ENCODE measurements around the gene TRO. TPM values are rescaled to one million over a fixed set of nuclear protein-coding genes. Genes with fewer than 3 reads are reported as not detected.

TRO gene
- total RNA-seq, 1 experiment from 2014 or later = not detected

DNA sequence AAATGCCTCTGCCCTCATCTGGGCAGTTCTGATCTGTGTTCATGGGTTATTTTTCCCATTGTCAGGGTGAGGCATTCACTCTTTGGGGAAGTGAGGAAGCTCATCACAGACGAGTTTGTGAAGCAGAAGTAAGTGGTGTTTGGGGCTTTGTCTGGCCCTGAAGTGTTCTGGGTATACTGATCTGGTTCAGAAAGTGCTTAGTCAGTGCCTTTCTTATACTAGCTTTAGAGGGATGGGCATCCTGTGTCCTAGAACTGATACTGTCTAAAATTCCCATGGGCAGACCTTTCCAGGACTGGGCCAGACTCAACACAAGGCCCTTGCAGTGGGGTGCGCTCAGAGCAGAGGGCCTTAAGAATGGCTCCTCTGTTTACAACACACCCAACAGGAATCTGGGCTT lies 6.4 kb downstream of the TRO start:
- no peak for DNase-seq
- no peaks in the 10 kb centered on the region for H3K36me3 ChIP-seq (ENCODE audit: low read depth)
- TF ChIP-seq EZH2 (IDR thresholded peaks at IDR 0.05; ENCODE audit: low read depth) = no peak
- TF ChIP-seq, protein P1, sequence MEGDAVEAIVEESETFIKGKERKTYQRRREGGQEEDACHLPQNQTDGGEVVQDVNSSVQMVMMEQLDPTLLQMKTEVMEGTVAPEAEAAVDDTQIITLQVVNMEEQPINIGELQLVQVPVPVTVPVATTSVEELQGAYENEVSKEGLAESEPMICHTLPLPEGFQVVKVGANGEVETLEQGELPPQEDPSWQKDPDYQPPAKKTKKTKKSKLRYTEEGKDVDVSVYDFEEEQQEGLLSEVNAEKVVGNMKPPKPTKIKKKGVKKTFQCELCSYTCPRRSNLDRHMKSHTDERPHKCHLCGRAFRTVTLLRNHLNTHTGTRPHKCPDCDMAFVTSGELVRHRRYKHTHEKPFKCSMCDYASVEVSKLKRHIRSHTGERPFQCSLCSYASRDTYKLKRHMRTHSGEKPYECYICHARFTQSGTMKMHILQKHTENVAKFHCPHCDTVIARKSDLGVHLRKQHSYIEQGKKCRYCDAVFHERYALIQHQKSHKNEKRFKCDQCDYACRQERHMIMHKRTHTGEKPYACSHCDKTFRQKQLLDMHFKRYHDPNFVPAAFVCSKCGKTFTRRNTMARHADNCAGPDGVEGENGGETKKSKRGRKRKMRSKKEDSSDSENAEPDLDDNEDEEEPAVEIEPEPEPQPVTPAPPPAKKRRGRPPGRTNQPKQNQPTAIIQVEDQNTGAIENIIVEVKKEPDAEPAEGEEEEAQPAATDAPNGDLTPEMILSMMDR (conservative IDR thresholded peaks at IDR 0.05) = no peak
- H3K4me2 ChIP-seq = no peak overlapping the region
- no peak overlapping the region for H2AFZ ChIP-seq
- H3K9me3 ChIP-seq (ENCODE audit: insufficient read depth, low read depth) = no peaks in the 10 kb centered on the region
- no TSS peak for BruUV-seq (replicated peaks)
- H3K4me3 ChIP-seq = no peak overlapping the region
- no peak overlapping the region for H3K27ac ChIP-seq
- H3K27me3 ChIP-seq (ENCODE audit: insufficient read depth, low read depth) = peaks cover 3% of the 10 kb centered on the region; the same call in 1 of the 2 replicates
- H3F3A ChIP-seq (ENCODE audit: insufficient read depth, low read depth) = no peaks in the 10 kb centered on the region
- H3K79me2 ChIP-seq (ENCODE audit: low read depth) = no peaks in the 10 kb centered on the region
- ChIA-PET POLR2A (ENCODE audit: unreplicated experiment) (no interaction called here), CTCF (no interaction called here)
- no peaks in the 10 kb centered on the region for H4K20me1 ChIP-seq (ENCODE audit: insufficient read depth)
- intact Hi-C loops (cut with micrococcal nuclease; ENCODE audit: unreplicated experiment) = no loop called here
- no peaks in the 10 kb centered on the region for H3K4me1 ChIP-seq (replicated peaks; ENCODE audit: insufficient read depth)
- H3K9me2 ChIP-seq (ENCODE audit: insufficient read depth) = no peaks in the 10 kb centered on the region

DNA sequence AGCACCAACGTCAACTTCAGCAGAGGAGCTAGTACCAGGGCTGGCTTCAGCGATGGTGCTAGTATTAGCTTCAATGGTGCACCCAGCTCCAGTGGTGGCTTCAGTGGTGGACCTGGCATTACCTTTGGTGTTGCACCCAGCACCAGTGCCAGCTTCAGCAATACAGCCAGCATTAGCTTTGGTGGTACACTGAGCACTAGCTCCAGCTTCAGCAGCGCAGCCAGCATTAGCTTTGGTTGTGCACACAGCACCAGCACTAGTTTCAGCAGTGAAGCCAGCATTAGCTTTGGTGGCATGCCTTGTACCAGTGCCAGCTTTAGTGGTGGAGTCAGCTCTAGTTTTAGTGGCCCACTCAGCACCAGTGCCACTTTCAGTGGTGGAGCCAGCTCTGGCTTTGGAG lies 8.3 kb downstream of the TRO start:
- ChIA-PET POLR2A (ENCODE audit: unreplicated experiment) (no interaction called here), CTCF (no interaction called here)
- H3K36me3 ChIP-seq (ENCODE audit: low read depth) = no peaks in the 10 kb centered on the region
- H3K27me3 ChIP-seq (ENCODE audit: insufficient read depth, low read depth) = peaks cover 3% of the 10 kb centered on the region; the same call in 1 of the 2 replicates
- no peak overlapping the region for H3K4me3 ChIP-seq
- no peaks in the 10 kb centered on the region for H3F3A ChIP-seq (ENCODE audit: insufficient read depth, low read depth)
- intact Hi-C loops (cut with micrococcal nuclease; ENCODE audit: unreplicated experiment) = no loop called here
- H3K27ac ChIP-seq = no peak overlapping the region
- H3K9me3 ChIP-seq (ENCODE audit: insufficient read depth, low read depth) = no peaks in the 10 kb centered on the region
- no peak for TF ChIP-seq EZH2 (IDR thresholded peaks at IDR 0.05; ENCODE audit: low read depth)
- TF ChIP-seq, protein P1 (conservative IDR thresholded peaks at IDR 0.05) = no peak
- H3K9me2 ChIP-seq (ENCODE audit: insufficient read depth) = no peaks in the 10 kb centered on the region
- H3K4me2 ChIP-seq = no peak overlapping the region
- no peaks in the 10 kb centered on the region for H4K20me1 ChIP-seq (ENCODE audit: insufficient read depth)
- BruUV-seq (replicated peaks) = no TSS peak
- no peaks in the 10 kb centered on the region for H3K79me2 ChIP-seq (ENCODE audit: low read depth)
- DNase-seq = no peak
- H2AFZ ChIP-seq = no peak overlapping the region
- H3K4me1 ChIP-seq (replicated peaks; ENCODE audit: insufficient read depth) = no peaks in the 10 kb centered on the region

DNA sequence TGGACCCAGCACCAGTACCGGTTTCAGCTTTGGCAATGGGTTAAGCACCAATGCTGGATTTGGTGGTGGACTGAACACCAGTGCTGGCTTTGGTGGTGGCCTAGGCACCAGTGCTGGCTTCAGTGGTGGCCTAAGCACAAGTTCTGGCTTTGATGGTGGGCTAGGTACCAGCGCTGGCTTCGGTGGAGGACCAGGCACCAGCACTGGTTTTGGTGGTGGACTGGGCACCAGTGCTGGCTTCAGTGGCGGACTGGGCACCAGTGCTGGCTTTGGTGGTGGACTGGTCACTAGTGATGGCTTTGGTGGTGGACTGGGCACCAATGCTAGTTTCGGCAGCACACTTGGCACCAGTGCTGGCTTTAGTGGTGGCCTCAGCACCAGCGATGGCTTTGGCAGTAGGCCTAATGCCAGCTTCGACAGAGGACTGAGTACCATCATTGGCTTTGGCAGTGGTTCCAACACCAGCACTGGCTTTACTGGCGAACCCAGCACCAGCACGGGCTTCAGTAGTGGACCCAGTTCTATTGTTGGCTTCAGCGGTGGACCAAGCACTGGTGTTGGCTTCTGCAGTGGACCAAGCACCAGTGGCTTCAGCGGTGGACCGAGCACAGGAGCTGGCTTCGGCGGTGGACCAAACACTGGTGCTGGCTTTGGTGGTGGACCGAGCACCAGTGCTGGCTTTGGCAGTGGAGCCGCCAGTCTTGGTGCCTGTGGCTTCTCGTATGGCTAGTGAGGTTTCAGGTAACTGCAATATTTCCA lies 9.8 kb downstream of the TRO start:
- no peak overlapping the region for H2AFZ ChIP-seq
- CTCF ChIA-PET = no interaction called here
- no peaks in the 10 kb centered on the region for H3K9me3 ChIP-seq (ENCODE audit: insufficient read depth, low read depth)
- H3K79me2 ChIP-seq (ENCODE audit: low read depth) = no peaks in the 10 kb centered on the region
- no peaks in the 10 kb centered on the region for H3K4me1 ChIP-seq (replicated peaks; ENCODE audit: insufficient read depth)
- H3K36me3 ChIP-seq (ENCODE audit: low read depth) = no peaks in the 10 kb centered on the region
- POLR2A ChIA-PET (ENCODE audit: unreplicated experiment) = no interaction called here
- intact Hi-C loops (cut with micrococcal nuclease; ENCODE audit: unreplicated experiment) = no loop called here
- no peaks in the 10 kb centered on the region for H3K27me3 ChIP-seq (ENCODE audit: insufficient read depth, low read depth)
- DNase-seq = no peak
- H3K9me2 ChIP-seq (ENCODE audit: insufficient read depth) = no peaks in the 10 kb centered on the region
- no TSS peak for BruUV-seq (replicated peaks)
- H3K4me3 ChIP-seq = no peak overlapping the region
- TF ChIP-seq, protein P1 (conservative IDR thresholded peaks at IDR 0.05) = no peak
- TF ChIP-seq EZH2 (IDR thresholded peaks at IDR 0.05; ENCODE audit: low read depth) = no peak
- no peak overlapping the region for H3K4me2 ChIP-seq
- H3K27ac ChIP-seq = no peak overlapping the region
- no peaks in the 10 kb centered on the region for H4K20me1 ChIP-seq (ENCODE audit: insufficient read depth)
- H3F3A ChIP-seq (ENCODE audit: insufficient read depth, low read depth) = no peaks in the 10 kb centered on the region

Measured in PC-9 (cell line).